ENCODE data around the gene ARHGEF2. TPM values are rescaled to one million over a fixed set of nuclear protein-coding genes. Genes with fewer than 3 reads are reported as not detected.

The ARHGEF2 gene
- total RNA-seq, 4 donors from 2014 or later, result 13.6 to 27.3 (median 26.4) TPM

GRCh38 chr1:156021954-156022353 lies 43.6 kb upstream of the ARHGEF2 start:
- intact Hi-C loops (cut with DNase I; ENCODE audit: low total_unique reads), result no loop called here
- Histone ChIP-seq H3K27ac (no peak overlapping the region), H3K9me3 (no peaks in the 10 kb centered on the region), H3K36me3 (peaks cover 0 to 22% of the 10 kb centered on the region in 2 donors), H3K4me3 (no peak overlapping the region), H3K27me3 (no peaks in the 10 kb centered on the region), H3K4me1 (peaks cover 8 to 10% of the 10 kb centered on the region in 2 donors)
- ATAC-seq (no peak), DNase-seq (no peak)
- in situ Hi-C loops (cut with MboI; ENCODE audit: low sequenced_read_pairs in 4 of 4), result no loop called here
- no peak for TF ChIP-seq CTCF (IDR thresholded peaks at IDR 0.05 in 4 of 5, conservative IDR thresholded peaks at IDR 0.05 in 1 of 5)
- no peak for TF ChIP-seq POLR2A (IDR thresholded peaks at IDR 0.05)

GRCh38 chr1:156021093-156021428 lies 42.7 kb upstream of the ARHGEF2 start:
- H3K4me1 ChIP-seq, result peaks cover 8 to 10% of the 10 kb centered on the region in 2 donors
- H3K4me3 ChIP-seq, result peak overlapping the region; percentile 72 to 94 (median 91)
- intact Hi-C loops (cut with DNase I; ENCODE audit: low total_unique reads) (no loop called here), in situ Hi-C loops (cut with MboI; ENCODE audit: low sequenced_read_pairs in 4 of 4) (no loop called here)
- H3K36me3 ChIP-seq, result peaks cover 0 to 31% of the 10 kb centered on the region in 2 donors
- H3K27me3 ChIP-seq, result no peaks in the 10 kb centered on the region
- peak overlapping the region; percentile 86 to 90 (median 88) for H3K27ac ChIP-seq
- no peaks in the 10 kb centered on the region for H3K9me3 ChIP-seq
- TF ChIP-seq POLR2A (IDR thresholded peaks at IDR 0.05), result peak in 1 of 2 donors; percentile 8
- no peak for TF ChIP-seq CTCF (IDR thresholded peaks at IDR 0.05 in 4 of 5, conservative IDR thresholded peaks at IDR 0.05 in 1 of 5)
- DNase-seq (no peak), ATAC-seq (no peak)

GRCh38 chr1:156020293-156021092 lies 42.1 kb upstream of the ARHGEF2 start, which contains the start of gene SSR2:
Gene SSR2 (minus strand): TSS chr1:156020951. CDS start chr1:156020167, 784 bp downstream.
- Histone ChIP-seq H3K4me3 (peak within 1 kb of the TSS; percentile 72 to 94 (median 91)), H3K27me3 (no peaks in the 10 kb centered on the region), H3K36me3 (peaks cover 0 to 36% of the 10 kb centered on the region in 2 donors), H3K4me1 (peaks cover 8 to 10% of the 10 kb centered on the region in 2 donors), H3K27ac (peak within 1 kb of the TSS; percentile 86 to 90 (median 88)), H3K9me3 (no peaks in the 10 kb centered on the region)
- TF ChIP-seq POLR2A (IDR thresholded peaks at IDR 0.05), result peak in 1 of 2 donors; percentile 39
- TF ChIP-seq CTCF (IDR thresholded peaks at IDR 0.05 in 4 of 5, conservative IDR thresholded peaks at IDR 0.05 in 1 of 5), result no peak
- DNase-seq (peak; percentile 86 to 87), ATAC-seq (peak; percentile 100)
- intact Hi-C loops (cut with DNase I; ENCODE audit: low total_unique reads), result loop anchor here (1.0 kb wide), 1 partner anchor 34 kb away; the partner anchor contains the start of gene LAMTOR2
- in situ Hi-C loops (cut with MboI; ENCODE audit: low sequenced_read_pairs in 4 of 4), result no loop called here

GRCh38 chr1:156019946-156020292 lies 41.6 kb upstream of the ARHGEF2 start:
- Histone ChIP-seq H3K36me3 (peaks cover 0 to 38% of the 10 kb centered on the region in 2 donors), H3K27ac (peak overlapping the region; percentile 86 to 90 (median 88))
- in situ Hi-C loops (cut with MboI; ENCODE audit: low sequenced_read_pairs in 4 of 4), result no loop called here

More at GRCh38 chr1:156019946-156020292, 41.6 kb upstream of the ARHGEF2 start:
- H3K27me3 ChIP-seq, result no peaks in the 10 kb centered on the region
- no peak for ATAC-seq
- intact Hi-C loops (cut with DNase I; ENCODE audit: low total_unique reads), result loop anchor here (1.0 kb wide), 1 partner anchor 34 kb away; the partner anchor contains the start of gene LAMTOR2
- peaks cover 8 to 10% of the 10 kb centered on the region in 2 donors for H3K4me1 ChIP-seq
- TF ChIP-seq CTCF (IDR thresholded peaks at IDR 0.05 in 4 of 5, conservative IDR thresholded peaks at IDR 0.05 in 1 of 5) (no peak), POLR2A (IDR thresholded peaks at IDR 0.05) (no peak)
- peak overlapping the region; percentile 72 to 94 (median 91) for H3K4me3 ChIP-seq
- H3K9me3 ChIP-seq, result no peaks in the 10 kb centered on the region
- DNase-seq, result no peak
